Uterus (tissue), 2 donors: Measurements from ENCODE around the gene HLCS.

Experiments used
- POLR2A ChIP-seq, 2 donors: fragments of 450-650 bp; IDR thresholded peaks; one replicate each; pipeline ENCODE4 v1.6.1; 2016; ENCODE audit warnings: antibody characterized with exemption in 2 of 2, mild to moderate bottlenecking in 1 of 2, moderate library complexity in 1 of 2
- TF ChIP-seq, protein P1 (sequence below), 4 experiments: fragments of 200-600 bp in 2 of 4; fragments of 450-650 bp in 2 of 4; sonication (generic) in 2 of 4; IDR thresholded peaks; one replicate each; pipeline ENCODE4 v1.5.1; 2016 to 2019; ENCODE audit warnings: antibody characterized with exemption in 4 of 4, mild to moderate bottlenecking in 2 of 4, moderate library complexity in 1 of 4

DNA sequence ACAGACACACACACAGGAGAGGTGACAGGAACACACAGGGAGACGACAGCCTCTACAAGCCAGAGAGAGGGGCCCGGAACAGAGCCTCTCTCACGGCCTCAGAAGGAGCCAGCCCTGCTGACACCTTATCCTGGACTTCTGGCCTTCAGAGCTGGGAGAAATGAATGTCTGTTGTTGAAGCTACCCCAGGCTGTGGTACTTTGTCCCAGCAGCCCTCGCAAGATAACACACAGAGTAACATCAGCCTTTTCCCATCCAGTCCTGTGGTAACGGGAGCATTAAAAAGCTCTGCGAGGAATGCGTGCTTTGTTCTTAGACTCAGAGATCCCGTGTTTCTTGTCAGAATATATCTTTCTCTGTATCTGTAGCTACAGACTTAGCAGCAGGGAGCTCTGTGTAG, 136.4 kb downstream of the HLCS start:
- TF ChIP-seq, protein P1, sequence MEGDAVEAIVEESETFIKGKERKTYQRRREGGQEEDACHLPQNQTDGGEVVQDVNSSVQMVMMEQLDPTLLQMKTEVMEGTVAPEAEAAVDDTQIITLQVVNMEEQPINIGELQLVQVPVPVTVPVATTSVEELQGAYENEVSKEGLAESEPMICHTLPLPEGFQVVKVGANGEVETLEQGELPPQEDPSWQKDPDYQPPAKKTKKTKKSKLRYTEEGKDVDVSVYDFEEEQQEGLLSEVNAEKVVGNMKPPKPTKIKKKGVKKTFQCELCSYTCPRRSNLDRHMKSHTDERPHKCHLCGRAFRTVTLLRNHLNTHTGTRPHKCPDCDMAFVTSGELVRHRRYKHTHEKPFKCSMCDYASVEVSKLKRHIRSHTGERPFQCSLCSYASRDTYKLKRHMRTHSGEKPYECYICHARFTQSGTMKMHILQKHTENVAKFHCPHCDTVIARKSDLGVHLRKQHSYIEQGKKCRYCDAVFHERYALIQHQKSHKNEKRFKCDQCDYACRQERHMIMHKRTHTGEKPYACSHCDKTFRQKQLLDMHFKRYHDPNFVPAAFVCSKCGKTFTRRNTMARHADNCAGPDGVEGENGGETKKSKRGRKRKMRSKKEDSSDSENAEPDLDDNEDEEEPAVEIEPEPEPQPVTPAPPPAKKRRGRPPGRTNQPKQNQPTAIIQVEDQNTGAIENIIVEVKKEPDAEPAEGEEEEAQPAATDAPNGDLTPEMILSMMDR (IDR thresholded peaks at IDR 0.05): no peak
- TF ChIP-seq POLR2A (IDR thresholded peaks at IDR 0.05): no peak
